ENCODE results near the gene SLTM.

SLTM gene

GRCh38 chr15:58934114-58934447, 602 bp upstream of the SLTM start:
- Histone ChIP-seq H3K27me3 (no peaks in the 10 kb centered on the region), H3K4me1 (no peaks in the 10 kb centered on the region), H3K4me3 (ENCODE audit: low read depth, low read length) (peak overlapping the region; percentile 73), H3K36me3 (peaks cover 4% of the 10 kb centered on the region), H3K9me3 (no peaks in the 10 kb centered on the region)
- DNase-seq: no peak
- no peak for TF ChIP-seq CTCF (IDR thresholded peaks at IDR 0.05; ENCODE audit: low read depth, low read length)

- no peak for DNase-seq
- H3K27me3 ChIP-seq: no peaks in the 10 kb centered on the region
- peak overlapping the region; percentile 98 for H3K4me3 ChIP-seq (ENCODE audit: low read depth, low read length)
- no peaks in the 10 kb centered on the region for H3K9me3 ChIP-seq
- no peaks in the 10 kb centered on the region for H3K4me1 ChIP-seq
- no peak for TF ChIP-seq CTCF (IDR thresholded peaks at IDR 0.05; ENCODE audit: low read depth, low read length)
- H3K36me3 ChIP-seq: peaks cover 17% of the 10 kb centered on the region
Observed at GRCh38 chr15:58932710-58933280, 684 bp downstream of the SLTM start.

GRCh38 chr15:58931987-58932588, 1.4 kb downstream of the SLTM start:
- no peak for TF ChIP-seq CTCF (IDR thresholded peaks at IDR 0.05; ENCODE audit: low read depth, low read length)
- DNase-seq: no peak
- peak overlapping the region; percentile 98 for H3K4me3 ChIP-seq (ENCODE audit: low read depth, low read length)
- no peaks in the 10 kb centered on the region for H3K9me3 ChIP-seq
- peaks cover 24% of the 10 kb centered on the region for H3K36me3 ChIP-seq
- H3K27me3 ChIP-seq: no peaks in the 10 kb centered on the region
- no peaks in the 10 kb centered on the region for H3K4me1 ChIP-seq

- no peaks in the 10 kb centered on the region; the same call in 1 of the 2 replicates for H3K4me1 ChIP-seq
- TF ChIP-seq CTCF (IDR thresholded peaks at IDR 0.05; ENCODE audit: low read depth, low read length): no peak
- DNase-seq: no peak
- H3K4me3 ChIP-seq (ENCODE audit: low read depth, low read length): no peak overlapping the region
- peaks cover 34% of the 10 kb centered on the region for H3K36me3 ChIP-seq
- H3K9me3 ChIP-seq: no peaks in the 10 kb centered on the region
- no peaks in the 10 kb centered on the region for H3K27me3 ChIP-seq
Observed at GRCh38 chr15:58929891-58930416, 3.5 kb downstream of the SLTM start.

- no peak for DNase-seq
- H3K36me3 ChIP-seq: peaks cover 44% of the 10 kb centered on the region
- TF ChIP-seq CTCF (IDR thresholded peaks at IDR 0.05; ENCODE audit: low read depth, low read length): no peak
- no peaks in the 10 kb centered on the region; the same call in 1 of the 2 replicates for H3K4me1 ChIP-seq
- no peaks in the 10 kb centered on the region for H3K27me3 ChIP-seq
- no peak overlapping the region for H3K4me3 ChIP-seq (ENCODE audit: low read depth, low read length)
- H3K9me3 ChIP-seq: no peaks in the 10 kb centered on the region
Observed at GRCh38 chr15:58926823-58927222, 6.7 kb downstream of the SLTM start.

GRCh38 chr15:58924327-58924726, 9.2 kb downstream of the SLTM start:
- TF ChIP-seq CTCF (IDR thresholded peaks at IDR 0.05; ENCODE audit: low read depth, low read length): no peak
- Histone ChIP-seq H3K9me3 (no peaks in the 10 kb centered on the region), H3K4me3 (ENCODE audit: low read depth, low read length) (no peak overlapping the region), H3K4me1 (no peaks in the 10 kb centered on the region; the same call in 1 of the 2 replicates), H3K36me3 (peaks cover 55% of the 10 kb centered on the region), H3K27me3 (no peaks in the 10 kb centered on the region)
- DNase-seq: no peak

Data from BE2C (cell line).